WI38 (cell line): ENCODE results near the gene ELOVL2.
A peak's percentile ranks its signal among the peaks of the same experiment; 100 is the strongest.
"Not testable (repeated sequence)": the region's sequence is repeated elsewhere in the genome, so short reads cannot be mapped to it uniquely, and the experiment has no call there.

Experiments
- H3K4me3 ChIP-seq: 2 replicates; pipeline ENCODE4 v1.5.1; 2011; ENCODE audit warnings: low read depth, mild to moderate bottlenecking, control low read depth, low read length
- TF ChIP-seq, protein P1 (sequence below): IDR thresholded peaks from 2 replicates; pipeline ENCODE4 v1.5.1; 2012; ENCODE audit warnings: low read depth, mild to moderate bottlenecking, control low read depth, low read length

The ELOVL2 gene

GRCh38 chr6:11043961-11044711 is at the start of gene ELOVL2:
ELOVL2 (minus strand) TSS chr6:11044305; CDS start chr6:11044230, 75 bp downstream.
- H3K4me3 ChIP-seq, result peak within 1 kb of the TSS; percentile 69
- TF ChIP-seq, protein P1, sequence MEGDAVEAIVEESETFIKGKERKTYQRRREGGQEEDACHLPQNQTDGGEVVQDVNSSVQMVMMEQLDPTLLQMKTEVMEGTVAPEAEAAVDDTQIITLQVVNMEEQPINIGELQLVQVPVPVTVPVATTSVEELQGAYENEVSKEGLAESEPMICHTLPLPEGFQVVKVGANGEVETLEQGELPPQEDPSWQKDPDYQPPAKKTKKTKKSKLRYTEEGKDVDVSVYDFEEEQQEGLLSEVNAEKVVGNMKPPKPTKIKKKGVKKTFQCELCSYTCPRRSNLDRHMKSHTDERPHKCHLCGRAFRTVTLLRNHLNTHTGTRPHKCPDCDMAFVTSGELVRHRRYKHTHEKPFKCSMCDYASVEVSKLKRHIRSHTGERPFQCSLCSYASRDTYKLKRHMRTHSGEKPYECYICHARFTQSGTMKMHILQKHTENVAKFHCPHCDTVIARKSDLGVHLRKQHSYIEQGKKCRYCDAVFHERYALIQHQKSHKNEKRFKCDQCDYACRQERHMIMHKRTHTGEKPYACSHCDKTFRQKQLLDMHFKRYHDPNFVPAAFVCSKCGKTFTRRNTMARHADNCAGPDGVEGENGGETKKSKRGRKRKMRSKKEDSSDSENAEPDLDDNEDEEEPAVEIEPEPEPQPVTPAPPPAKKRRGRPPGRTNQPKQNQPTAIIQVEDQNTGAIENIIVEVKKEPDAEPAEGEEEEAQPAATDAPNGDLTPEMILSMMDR, result peak; percentile 68

DNA sequence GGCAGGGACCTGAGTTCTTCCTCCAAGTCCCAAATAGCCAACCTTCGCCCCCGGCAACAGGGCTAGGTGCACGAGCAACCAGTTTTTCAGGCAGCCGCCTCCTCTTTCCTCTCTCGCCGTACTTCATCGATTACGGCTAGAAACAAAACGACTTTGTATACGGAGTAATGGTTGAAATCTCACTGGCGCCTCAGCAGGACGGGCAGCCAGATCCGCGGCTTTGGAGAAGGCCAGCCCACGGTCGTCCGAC is 49.2 kb upstream of the ELOVL2 start:
- H3K4me3 ChIP-seq, result peak overlapping the region; percentile 85
- TF ChIP-seq, protein P1, result no peak

- TF ChIP-seq, protein P1, result no peak
- peak overlapping the region; percentile 85 for H3K4me3 ChIP-seq
Measured at GRCh38 chr6:11092668-11093375, 48.7 kb upstream of the ELOVL2 start.

DNA sequence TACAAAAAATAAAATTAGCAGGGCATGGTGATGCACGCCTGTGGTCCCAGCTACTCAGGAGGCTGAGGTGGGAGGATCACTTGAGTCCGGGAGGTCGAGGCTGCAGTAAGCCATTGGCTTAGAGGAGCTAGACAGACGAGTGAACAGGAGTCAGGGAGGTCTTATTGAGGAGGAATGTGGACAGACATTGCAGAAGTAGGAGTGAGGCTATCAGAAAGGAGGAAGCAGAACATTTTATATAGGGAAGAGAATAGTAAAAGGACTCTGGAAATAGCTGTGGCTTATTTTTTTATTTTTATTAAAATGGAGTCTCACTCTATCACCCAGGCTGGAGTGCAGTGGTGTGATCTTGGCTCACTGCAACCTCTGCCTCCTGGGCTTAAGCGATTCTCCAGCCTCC is 47.0 kb upstream of the ELOVL2 start:
- not testable (repeated sequence) for H3K4me3 ChIP-seq

GRCh38 chr6:11089695-11090094 is 45.6 kb upstream of the ELOVL2 start:
- TF ChIP-seq, protein P1, result no peak

GRCh38 chr6:11087141-11087812 is 43.2 kb upstream of the ELOVL2 start:
- not testable (repeated sequence) for H3K4me3 ChIP-seq

More at GRCh38 chr6:11089695-11090094, 45.6 kb upstream of the ELOVL2 start:
- no peak overlapping the region for H3K4me3 ChIP-seq

GRCh38 chr6:11085758-11086435 is 41.8 kb upstream of the ELOVL2 start:
- TF ChIP-seq, protein P1, result no peak
- no peak overlapping the region for H3K4me3 ChIP-seq

DNA sequence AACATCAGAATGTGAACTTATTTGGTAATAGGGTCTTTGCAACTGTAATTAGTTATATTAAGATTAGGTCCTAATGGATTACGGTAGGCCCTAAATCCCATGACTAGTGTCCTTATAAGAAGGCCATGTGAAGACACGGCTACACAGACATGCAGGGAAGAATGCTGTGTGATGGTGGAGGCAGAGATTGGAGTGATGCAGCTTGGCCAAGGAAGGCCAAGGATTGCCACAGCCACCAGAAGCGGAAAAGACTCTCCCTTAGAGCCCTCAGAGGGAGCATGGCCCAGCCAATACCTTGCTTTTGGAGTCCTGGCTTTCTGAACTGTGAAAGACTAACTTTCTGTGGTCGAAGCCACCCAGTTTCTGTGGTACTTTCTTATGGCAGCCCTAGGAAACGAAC is 39.9 kb upstream of the ELOVL2 start:
- TF ChIP-seq, protein P1, result no peak
- H3K4me3 ChIP-seq, result no peak overlapping the region
